ENCODE results near the gene ZNF841. TPM values are rescaled to one million over a fixed set of nuclear protein-coding genes. Genes with fewer than 3 reads are reported as not detected.
"Not testable (repeated sequence)": the region's sequence is repeated elsewhere in the genome, so short reads cannot be mapped to it uniquely, and the experiment has no call there.

The ZNF841 gene
- total RNA-seq, 1 experiment from 2014 or later = 24.9 TPM

GRCh38 chr19:52028780-52029123, 66.8 kb downstream of the ZNF841 start:
- ChIA-PET POLR2A (ENCODE audit: unreplicated experiment) (interaction anchor here (0.7 kb wide), 2 partner anchors 156 to 321 kb away, joined by 3 to 4 read pairs; no protein-coding TSS in a partner anchor), CTCF (no interaction called here)
- H3K36me3 ChIP-seq (ENCODE audit: low read depth) = peaks cover 44% of the 10 kb centered on the region
- peaks cover 7% of the 10 kb centered on the region; the same call in 1 of the 2 replicates for H3K4me1 ChIP-seq (replicated peaks; ENCODE audit: insufficient read depth)
- peak overlapping the region; percentile 69 for H3K27ac ChIP-seq
- H3F3A ChIP-seq (ENCODE audit: insufficient read depth, low read depth) = peaks cover 6% of the 10 kb centered on the region; the same call in 1 of the 2 replicates
- peak overlapping the region; percentile 89 for H2AFZ ChIP-seq
- BruUV-seq (replicated peaks) = TSS peak; percentile 62
- TF ChIP-seq, protein P1, sequence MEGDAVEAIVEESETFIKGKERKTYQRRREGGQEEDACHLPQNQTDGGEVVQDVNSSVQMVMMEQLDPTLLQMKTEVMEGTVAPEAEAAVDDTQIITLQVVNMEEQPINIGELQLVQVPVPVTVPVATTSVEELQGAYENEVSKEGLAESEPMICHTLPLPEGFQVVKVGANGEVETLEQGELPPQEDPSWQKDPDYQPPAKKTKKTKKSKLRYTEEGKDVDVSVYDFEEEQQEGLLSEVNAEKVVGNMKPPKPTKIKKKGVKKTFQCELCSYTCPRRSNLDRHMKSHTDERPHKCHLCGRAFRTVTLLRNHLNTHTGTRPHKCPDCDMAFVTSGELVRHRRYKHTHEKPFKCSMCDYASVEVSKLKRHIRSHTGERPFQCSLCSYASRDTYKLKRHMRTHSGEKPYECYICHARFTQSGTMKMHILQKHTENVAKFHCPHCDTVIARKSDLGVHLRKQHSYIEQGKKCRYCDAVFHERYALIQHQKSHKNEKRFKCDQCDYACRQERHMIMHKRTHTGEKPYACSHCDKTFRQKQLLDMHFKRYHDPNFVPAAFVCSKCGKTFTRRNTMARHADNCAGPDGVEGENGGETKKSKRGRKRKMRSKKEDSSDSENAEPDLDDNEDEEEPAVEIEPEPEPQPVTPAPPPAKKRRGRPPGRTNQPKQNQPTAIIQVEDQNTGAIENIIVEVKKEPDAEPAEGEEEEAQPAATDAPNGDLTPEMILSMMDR (conservative IDR thresholded peaks at IDR 0.05) = no peak
- TF ChIP-seq EZH2 (IDR thresholded peaks at IDR 0.05; ENCODE audit: low read depth) = no peak
- H3K9me2 ChIP-seq (ENCODE audit: insufficient read depth) = no peaks in the 10 kb centered on the region
- peaks cover 16% of the 10 kb centered on the region for H3K79me2 ChIP-seq (ENCODE audit: low read depth)
- peak overlapping the region; percentile 76 for H3K4me2 ChIP-seq
- peaks cover 75% of the 10 kb centered on the region for H3K9me3 ChIP-seq (ENCODE audit: insufficient read depth, low read depth)
- H4K20me1 ChIP-seq (ENCODE audit: insufficient read depth) = no peaks in the 10 kb centered on the region
- peak overlapping the region; percentile 79 for H3K4me3 ChIP-seq
- intact Hi-C loops (cut with micrococcal nuclease; ENCODE audit: unreplicated experiment) = loop anchor here (1.0 to 5.0 kb wide), 3 partner anchors 20 to 126 kb away; partner anchors contain the start of genes ZNF350 and ZNF432
- no peak for DNase-seq
- H3K27me3 ChIP-seq (ENCODE audit: insufficient read depth, low read depth) = no peaks in the 10 kb centered on the region

DNA sequence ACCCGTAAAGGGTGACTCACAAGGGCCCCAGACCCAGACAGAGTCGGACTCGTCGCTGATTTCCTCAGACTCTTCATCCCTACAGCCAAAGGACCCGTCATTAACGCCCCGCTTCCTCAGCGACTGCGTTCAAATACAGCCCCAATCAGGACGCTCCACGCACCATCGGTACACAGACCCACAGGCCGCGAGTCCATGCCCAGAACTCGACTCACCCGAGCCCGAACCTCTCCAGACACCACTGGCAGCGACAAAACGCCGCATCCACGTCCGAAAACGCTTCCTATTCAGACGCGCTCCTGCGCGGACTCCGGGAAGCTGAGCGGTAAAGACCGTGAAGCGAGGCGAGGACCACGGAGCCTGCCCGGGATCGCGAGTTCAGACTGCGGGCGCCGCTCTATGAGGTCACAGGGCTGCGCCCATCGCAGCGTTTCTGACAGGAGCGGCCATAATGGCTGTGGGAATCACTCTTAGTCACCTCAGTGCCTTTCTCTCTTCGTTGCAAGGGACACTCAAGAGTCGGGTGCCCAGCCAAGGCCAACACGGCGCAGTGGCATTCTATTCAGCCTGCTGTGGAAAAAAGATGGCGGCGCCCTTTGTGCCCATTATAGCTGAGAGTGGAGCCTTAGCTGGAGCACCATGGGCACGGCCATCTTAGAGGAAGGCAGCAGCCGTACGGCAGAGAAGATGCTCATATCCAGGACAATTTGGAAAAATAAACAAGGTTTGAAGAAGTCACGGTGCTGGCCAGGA, 67.4 kb downstream of the ZNF841 start, which contains the start of gene ZNF614:
TSS of gene ZNF614 (minus strand) at position 353 of the 753 bp plus-strand sequence. CDS start 2,634 bp downstream, outside the sequence.
- Histone ChIP-seq H3K4me3 (peak within 1 kb of the TSS; percentile 79), H3K27me3 (ENCODE audit: insufficient read depth, low read depth) (no peaks in the 10 kb centered on the region), H4K20me1 (ENCODE audit: insufficient read depth) (no peaks in the 10 kb centered on the region), H3K27ac (peak within 1 kb of the TSS; percentile 69), H3K9me3 (ENCODE audit: insufficient read depth, low read depth) (peaks cover 75% of the 10 kb centered on the region), H3K4me2 (peak within 1 kb of the TSS; percentile 76), H3F3A (ENCODE audit: insufficient read depth, low read depth) (peaks cover 4% of the 10 kb centered on the region; the same call in 1 of the 2 replicates), H3K79me2 (ENCODE audit: low read depth) (peaks cover 16% of the 10 kb centered on the region), H2AFZ (peak within 1 kb of the TSS; percentile 89), H3K4me1 (replicated peaks; ENCODE audit: insufficient read depth) (peaks cover 7% of the 10 kb centered on the region; the same call in 1 of the 2 replicates), H3K9me2 (ENCODE audit: insufficient read depth) (no peaks in the 10 kb centered on the region), H3K36me3 (ENCODE audit: low read depth) (peaks cover 44% of the 10 kb centered on the region)
- no peak for TF ChIP-seq EZH2 (IDR thresholded peaks at IDR 0.05; ENCODE audit: low read depth)
- TF ChIP-seq, protein P1 (conservative IDR thresholded peaks at IDR 0.05) = no peak
- intact Hi-C loops (cut with micrococcal nuclease; ENCODE audit: unreplicated experiment) = loop anchor here (1.0 to 5.0 kb wide), 3 partner anchors 20 to 126 kb away; partner anchors contain the start of genes ZNF350 and ZNF432
- no TSS peak for BruUV-seq (replicated peaks)
- DNase-seq = peak; percentile 75 to 85
- CTCF ChIA-PET = no interaction called here
- POLR2A ChIA-PET (ENCODE audit: unreplicated experiment) = interaction anchor here (0.6 to 0.7 kb wide), 4 partner anchors 156 to 371 kb away, joined by 3 to 28 read pairs (median 5); no protein-coding TSS in a partner anchor

DNA sequence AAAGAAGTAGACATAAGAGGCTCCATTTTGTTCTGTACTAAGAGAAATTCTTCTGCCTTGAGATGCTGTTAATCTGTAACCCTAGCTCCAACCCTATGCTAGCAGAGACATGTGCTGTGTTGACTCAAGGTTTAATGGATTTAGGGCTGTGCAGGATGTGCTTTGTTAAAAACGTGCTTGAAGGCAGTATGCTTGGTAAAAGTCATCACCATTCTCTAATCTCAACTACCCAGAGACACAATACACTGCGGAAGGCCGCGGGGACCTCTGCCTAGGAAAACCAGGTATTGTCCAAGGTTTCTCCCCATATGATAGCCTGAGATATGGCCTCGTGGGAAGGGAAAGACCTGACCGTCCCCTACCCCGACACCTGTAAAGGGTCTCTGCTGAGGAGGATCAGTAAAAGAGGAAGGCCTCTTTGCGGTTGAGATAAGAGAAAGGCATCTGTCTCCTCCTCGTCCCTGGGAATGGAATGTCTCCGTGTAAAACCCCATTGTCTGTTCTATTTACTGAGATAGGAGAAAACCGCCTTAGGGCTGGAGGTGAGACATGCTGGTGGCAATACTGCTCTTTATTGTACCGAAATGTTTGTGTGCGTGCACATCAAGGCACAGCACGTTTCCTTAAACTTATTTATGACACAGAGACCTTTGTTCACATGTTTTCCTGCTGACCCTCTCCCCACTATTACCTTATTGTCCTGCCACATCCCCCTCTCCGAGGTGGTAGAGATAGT, 69.1 kb downstream of the ZNF841 start:
- H3K9me2 ChIP-seq (ENCODE audit: insufficient read depth); H3K4me1 ChIP-seq (replicated peaks; ENCODE audit: insufficient read depth); H3K27ac ChIP-seq; H3K27me3 ChIP-seq (ENCODE audit: insufficient read depth, low read depth); H2AFZ ChIP-seq; H4K20me1 ChIP-seq (ENCODE audit: insufficient read depth); POLR2A ChIA-PET (ENCODE audit: unreplicated experiment); DNase-seq; BruUV-seq (replicated peaks); H3F3A ChIP-seq (ENCODE audit: insufficient read depth, low read depth); CTCF ChIA-PET: not testable (repeated sequence)
- Histone ChIP-seq H3K4me2 (0 out of 2 replicates have a peak overlapping the region, but pooled peaks have one; percentile 76), H3K79me2 (ENCODE audit: low read depth) (peaks cover 16% of the 10 kb centered on the region), H3K4me3 (peak overlapping the region; percentile 79; the same call in 1 of the 2 replicates), H3K9me3 (ENCODE audit: insufficient read depth, low read depth) (peaks cover 63% of the 10 kb centered on the region), H3K36me3 (ENCODE audit: low read depth) (peaks cover 52% of the 10 kb centered on the region)
- intact Hi-C loops (cut with micrococcal nuclease; ENCODE audit: unreplicated experiment) = loop anchor here (5.0 kb wide), 1 partner anchor 124 kb away; no protein-coding TSS in a partner anchor

DNA sequence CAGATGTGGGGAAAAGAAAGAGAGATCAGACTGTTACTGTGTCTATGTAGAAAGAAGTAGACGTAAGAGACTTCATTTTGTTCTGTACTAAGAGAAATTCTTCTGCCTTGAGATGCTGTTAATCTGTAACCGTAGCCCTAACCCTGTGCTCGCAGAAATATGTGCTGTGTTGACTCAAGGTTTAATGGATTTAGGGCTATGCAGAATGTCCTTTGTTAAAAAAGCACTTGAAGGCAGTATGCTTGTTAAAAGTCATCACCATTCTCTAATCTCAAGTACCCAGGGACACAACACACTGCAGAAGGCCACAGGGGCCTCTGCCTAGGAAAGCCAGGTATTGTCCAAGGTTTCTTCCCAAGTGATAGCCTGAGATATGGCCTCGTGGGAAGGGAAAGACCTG, 71.1 kb downstream of the ZNF841 start:
- Histone ChIP-seq H3K36me3 (ENCODE audit: low read depth) (peaks cover 71% of the 10 kb centered on the region), H3K9me3 (ENCODE audit: insufficient read depth, low read depth) (peaks cover 66% of the 10 kb centered on the region), H3K79me2 (ENCODE audit: low read depth) (peaks cover 16% of the 10 kb centered on the region)
- H3K27me3 ChIP-seq (ENCODE audit: insufficient read depth, low read depth); H3K4me2 ChIP-seq; H3F3A ChIP-seq (ENCODE audit: insufficient read depth, low read depth); H4K20me1 ChIP-seq (ENCODE audit: insufficient read depth); H2AFZ ChIP-seq; H3K4me1 ChIP-seq (replicated peaks; ENCODE audit: insufficient read depth); intact Hi-C loops (cut with micrococcal nuclease; ENCODE audit: unreplicated experiment); BruUV-seq (replicated peaks); POLR2A ChIA-PET (ENCODE audit: unreplicated experiment); H3K27ac ChIP-seq; H3K9me2 ChIP-seq (ENCODE audit: insufficient read depth); CTCF ChIA-PET; DNase-seq; H3K4me3 ChIP-seq: not testable (repeated sequence)
